Body of pancreas (tissue), 4 donors: ENCODE results near the gene MYADML2.

Experiments used
- POLR2A ChIP-seq, 3 donors: fragments of 450-650 bp; IDR thresholded peaks; one replicate each; pipeline ENCODE4 v1.6.1; 2016; ENCODE audit warnings: antibody characterized with exemption in 3 of 3, mild to moderate bottlenecking in 2 of 3
- TF ChIP-seq, protein P1 (sequence below), 7 experiments: fragments of 450-650 bp in 4 of 7; fragments of 200-600 bp in 3 of 7; sonication (generic) in 3 of 7; IDR thresholded peaks; one replicate each; pipeline ENCODE4 v1.5.1; 2016 to 2019; ENCODE audit warnings: antibody characterized with exemption in 7 of 7

DNA sequence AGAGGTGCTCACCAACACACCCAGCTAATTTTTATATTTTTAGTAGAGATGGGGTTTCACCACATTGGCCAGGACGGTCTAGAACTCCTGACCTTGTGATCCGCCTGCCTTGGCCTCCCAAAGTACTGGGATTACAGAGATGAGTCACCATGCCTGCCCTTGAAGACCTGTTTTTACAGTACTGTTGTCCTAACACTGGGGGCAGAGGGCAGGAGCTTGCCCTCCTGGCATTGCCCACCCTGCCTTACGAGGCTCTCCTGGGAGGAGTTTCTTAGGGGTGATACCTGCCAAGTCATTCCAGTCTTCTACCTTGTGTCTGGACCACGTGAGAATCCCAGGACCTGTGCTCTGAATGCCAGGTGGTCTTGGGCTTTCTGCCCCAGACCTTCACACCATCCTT is 33.1 kb upstream of the MYADML2 start:
- TF ChIP-seq, protein P1, sequence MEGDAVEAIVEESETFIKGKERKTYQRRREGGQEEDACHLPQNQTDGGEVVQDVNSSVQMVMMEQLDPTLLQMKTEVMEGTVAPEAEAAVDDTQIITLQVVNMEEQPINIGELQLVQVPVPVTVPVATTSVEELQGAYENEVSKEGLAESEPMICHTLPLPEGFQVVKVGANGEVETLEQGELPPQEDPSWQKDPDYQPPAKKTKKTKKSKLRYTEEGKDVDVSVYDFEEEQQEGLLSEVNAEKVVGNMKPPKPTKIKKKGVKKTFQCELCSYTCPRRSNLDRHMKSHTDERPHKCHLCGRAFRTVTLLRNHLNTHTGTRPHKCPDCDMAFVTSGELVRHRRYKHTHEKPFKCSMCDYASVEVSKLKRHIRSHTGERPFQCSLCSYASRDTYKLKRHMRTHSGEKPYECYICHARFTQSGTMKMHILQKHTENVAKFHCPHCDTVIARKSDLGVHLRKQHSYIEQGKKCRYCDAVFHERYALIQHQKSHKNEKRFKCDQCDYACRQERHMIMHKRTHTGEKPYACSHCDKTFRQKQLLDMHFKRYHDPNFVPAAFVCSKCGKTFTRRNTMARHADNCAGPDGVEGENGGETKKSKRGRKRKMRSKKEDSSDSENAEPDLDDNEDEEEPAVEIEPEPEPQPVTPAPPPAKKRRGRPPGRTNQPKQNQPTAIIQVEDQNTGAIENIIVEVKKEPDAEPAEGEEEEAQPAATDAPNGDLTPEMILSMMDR (IDR thresholded peaks at IDR 0.05) = no peak
- TF ChIP-seq POLR2A (IDR thresholded peaks at IDR 0.05) = no peak
